K562 (cell line): Measurements from ENCODE around the gene L3MBTL3. TPM values are rescaled to one million over a fixed set of nuclear protein-coding genes. Genes with fewer than 3 reads are reported as not detected.

Experiments used
- ATAC-seq: fragments of 200-7000 bp; cut with Tn5 transposase; 3 replicates; pipeline ENCODE4 v1.9.1; 2020; ENCODE audit warnings: moderate library complexity
- BruUV-seq: library from RNA; stranded (reverse); fragments of 400-500 nt; replicated peaks from 2 replicates; lab custom pipeline; 2021; lab: Mats Ljungman, UMichigan
- CTCF ChIA-PET: fragments of 300-600 bp; formaldehyde crosslinking; extraction: SDS; loops from one replicate; lab custom pipeline; 2021; ENCODE audit warnings: low intra/inter-chr PET ratio; lab: Yijun Ruan, JAX
- POLR2A ChIA-PET: fragments of 300-600, 350-650 bp; sonication (Branson Sonifier 250); formaldehyde crosslinking; extraction: SDS; loops from one replicate; lab custom pipeline; 2021; ENCODE audit warnings: antibody characterized with exemption, inconsistent platforms; lab: Yijun Ruan, JAX
- DNase-seq, 4 experiments: peaks; one replicate each; pipeline versions ENCODE4 v3.0.0 to v3.0.0-alpha.2; 2011 to 2018; ENCODE audit warnings: low spot score in 3 of 4, mixed read lengths in 3 of 4; ENCODE audit errors: extremely low read depth in 1 of 4
- FAIRE-seq: peaks from 2 replicates; lab custom pipeline; 2011; peaks lifted over from hg19 to GRCh38; lab: Jason Lieb, UNC
- H2AFZ ChIP-seq: 2 replicates; pipeline ENCODE4 v1.6.0; 2011; ENCODE audit warnings: low read depth, low read length, control low read depth, inconsistent platforms
- H3K27ac ChIP-seq: fragments of 200-600 bp; 3 replicates; pipeline ENCODE4 v1.8.0; 2011; ENCODE audit warnings: low read depth, mild to moderate bottlenecking, control low read depth, inconsistent platforms, low read length, moderate library complexity, mixed read lengths; ENCODE audit errors: extremely low read depth
- H3K27me3 ChIP-seq, 2 experiments: fragments of 300-600 bp in 1 of 2; 2 replicates in 1 of 2; 3 replicates in 1 of 2; pipeline versions ENCODE4 v1.6.0 to v1.8.0; 2011; ENCODE audit warnings: inconsistent platforms in 2 of 2, low read length in 2 of 2, mild to moderate bottlenecking in 1 of 2, mixed read lengths in 1 of 2, moderate library complexity in 1 of 2; ENCODE audit not compliant: control insufficient read depth in 2 of 2, insufficient read depth in 2 of 2
- H3K36me3 ChIP-seq: fragments of 300-600 bp; 3 replicates; pipeline ENCODE4 v1.8.0; 2011; ENCODE audit warnings: mild to moderate bottlenecking, low read length, inconsistent platforms; ENCODE audit not compliant: control insufficient read depth, insufficient read depth
- H3K4me1 ChIP-seq, 2 experiments: fragments of 200-600 bp in 1 of 2; replicated peaks in 1 of 2; 2 replicates in 1 of 2; 3 replicates in 1 of 2; pipeline versions ENCODE4 v1.5.1 to v1.8.0; 2011; ENCODE audit warnings: inconsistent platforms in 2 of 2, low read length in 2 of 2, mild to moderate bottlenecking in 1 of 2, mixed read lengths in 1 of 2, moderate library complexity in 1 of 2; ENCODE audit not compliant: control insufficient read depth in 2 of 2, insufficient read depth in 2 of 2
- H3K4me2 ChIP-seq: 2 replicates; pipeline ENCODE4 v1.6.1; 2011; ENCODE audit warnings: low read length, control low read depth, inconsistent platforms, mixed read lengths; ENCODE audit not compliant: insufficient read depth
- H3K4me3 ChIP-seq: fragments of 200-600 bp; sonication (generic), shearing (Covaris generic); 2 replicates; pipeline ENCODE4 v1.5.1; 2016; ENCODE audit warnings: control low read depth, inconsistent platforms
- H3K79me2 ChIP-seq: fragments of 200-600 bp; 3 replicates; pipeline ENCODE4 v1.8.0; 2011; ENCODE audit warnings: low read length, inconsistent platforms; ENCODE audit not compliant: control insufficient read depth, insufficient read depth
- H3K9ac ChIP-seq, 2 experiments: 2 replicates each; pipeline versions ENCODE4 v1.6.0 to v1.6.1; 2011; ENCODE audit warnings: low read depth in 2 of 2, low read length in 2 of 2, control low read depth in 1 of 2, inconsistent platforms in 1 of 2, mild to moderate bottlenecking in 1 of 2, mixed read lengths in 1 of 2; ENCODE audit not compliant: insufficient read depth in 1 of 2
- H3K9me1 ChIP-seq: one replicate; pipeline ENCODE4 v1.6.0; 2011; ENCODE audit warnings: inconsistent platforms, mild to moderate bottlenecking, low read length, moderate library complexity; ENCODE audit not compliant: control insufficient read depth, insufficient read depth
- H3K9me3 ChIP-seq: replicated peaks from 2 replicates; pipeline ENCODE4 v1.5.1; 2011; ENCODE audit warnings: low read depth, low read length, inconsistent platforms; ENCODE audit not compliant: control insufficient read depth, insufficient read depth
- H4K20me1 ChIP-seq: replicated peaks from 2 replicates; pipeline ENCODE4 v1.6.1; 2011; ENCODE audit warnings: low read length, inconsistent platforms, mixed read lengths; ENCODE audit not compliant: control insufficient read depth, insufficient read depth
- ATF1 ChIP-seq, 2 experiments: fragments of 450-650 bp in 1 of 2; IDR thresholded peaks; 2 replicates each; pipeline ENCODE4 v1.6.1; 2016; ENCODE audit warnings: missing compliant biosample characterization in 1 of 2, missing genetic modification characterization in 1 of 2
- ESRRB ChIP-seq: fragments of 250-450 bp; sonication (Bioruptor Pico); IDR thresholded peaks from 2 replicates; pipeline ENCODE4 v1.5.0; 2020; ENCODE audit warnings: mild to moderate bottlenecking, moderate library complexity, borderline replicate concordance
- FOXP4 ChIP-seq: sonication (generic); formaldehyde crosslinking; IDR thresholded peaks from 2 replicates; pipeline ENCODE4 v1.8.0; 2022; ENCODE audit warnings: mild to moderate bottlenecking, missing genetic modification reagents, borderline replicate concordance
- FUS ChIP-seq: fragments of 200-400 bp; formaldehyde crosslinking; optimal IDR thresholded peaks from 2 replicates; pipeline ENCODE3; 2017; ENCODE audit warnings: low read depth, low read length
- GTF2B ChIP-seq: IDR thresholded peaks from 2 replicates; pipeline ENCODE4 v1.6.1; 2011; ENCODE audit not compliant: insufficient read length; ENCODE audit errors: extremely low read depth
- KLF6 ChIP-seq: fragments of 250-450 bp; sonication (Bioruptor Pico); IDR thresholded peaks from 2 replicates; pipeline ENCODE4 v1.4.0; 2020; ENCODE audit warnings: mild to moderate bottlenecking, moderate library complexity, borderline replicate concordance
- NKRF ChIP-seq: fragments of 450-650 bp; IDR thresholded peaks from 2 replicates; pipeline ENCODE4 v1.6.1; 2016; ENCODE audit warnings: borderline replicate concordance
- ZBTB1 ChIP-seq: sonication (generic); formaldehyde crosslinking; IDR thresholded peaks from 2 replicates; pipeline ENCODE4 v1.8.1; 2023; ENCODE audit warnings: missing genetic modification reagents, low read depth, mild to moderate bottlenecking, borderline replicate concordance
- ZMIZ1 ChIP-seq, 2 experiments: fragments of 150-350 bp in 1 of 2; IDR thresholded peaks; 2 replicates each; pipeline ENCODE4 v1.6.1; 2012 to 2016; ENCODE audit warnings: low read depth in 2 of 2, low read length in 2 of 2, mild to moderate bottlenecking in 1 of 2, moderate library complexity in 1 of 2
- ZNF274 ChIP-seq: IDR thresholded peaks from 2 replicates; pipeline ENCODE4 v1.6.1; 2011; ENCODE audit warnings: low read depth, mild to moderate bottlenecking, low read length, moderate library complexity, borderline replicate concordance
- ZNF408 ChIP-seq: fragments of 250-450 bp; sonication (Bioruptor Pico); IDR thresholded peaks from 2 replicates; pipeline ENCODE4 v1.4.0; 2020; ENCODE audit warnings: low read depth, mild to moderate bottlenecking, moderate library complexity
- ZSCAN29 ChIP-seq: fragments of 450-650 bp; IDR thresholded peaks from 2 replicates; pipeline ENCODE4 v1.6.1; 2017
- WGBS: fragments of 100-300 bp; shearing (Covaris generic); methylation state at CpG from one replicate; pipeline ENCODE4 v1.1.6; 2016; ENCODE audit warnings: low coverage, mixed read lengths; ENCODE audit not compliant: insufficient coverage; ENCODE audit errors: missing lambda C conversion rate; 5-methylcytosine and 5-hydroxymethylcytosine counted together
- in situ Hi-C: fragments of 300-500 bp; cut with MboI; formaldehyde crosslinking; loops from 4 replicates; pipeline ENCODE4 v1.15.0; 2018; ENCODE audit warnings: inconsistent platforms, mixed read lengths
- intact Hi-C: fragments of 100-400 bp; cut with micrococcal nuclease; formaldehyde crosslinking; loops from 2 replicates; pipeline ENCODE4 v1.14.2; 2022
- polyA plus RNA-seq, 8 experiments: library from polyadenylated mRNA; depleted of rRNA in 4 of 8; stranded (reverse) in 5 of 8; unstranded in 3 of 8; fragments of >200 nt; fragmentation: Nextera tagmentation in 2 of 8; fragmentation: Illumina TruSeq in 1 of 8; extraction: Ambion mirVana in 2 of 8; extraction: Trizol in 1 of 8; gene quantifications; 2 replicates each; pipeline versions ENCODE4 v1.2.1 to v1.2.3, GENCODE V29; 2011 to 2014; ENCODE audit warnings: inconsistent platforms in 1 of 8, missing spikeins in 1 of 8
- total RNA-seq, 7 experiments: library from RNA; depleted of rRNA in 6 of 7; stranded (reverse); fragments of >200 nt in 6 of 7; fragmentation: Illumina TruSeq in 2 of 7; extraction: Trizol in 2 of 7; gene quantifications; 2 replicates each; pipeline versions ENCODE4 v1.2.1 to v1.2.3, GENCODE V29; 2011 to 2021; ENCODE audit warnings: low replicate concordance in 1 of 7

L3MBTL3 gene
- total and polyA plus RNA-seq, 9 of the 15 experiments (the other 6 are each of a cell fraction or from before 2014, with no cell fraction given): 0.83 to 6.9 (median 5.4) TPM

- TF ChIP-seq GTF2B: no peak
- TF ChIP-seq ZNF274: no peak
- no peak for TF ChIP-seq FOXP4
- no peak for TF ChIP-seq FUS
- no peak for TF ChIP-seq ZSCAN29
- no peak for TF ChIP-seq ZNF408 (CRISPR knock-in tag)
- no peak for TF ChIP-seq ATF1 (CRISPR knock-in tag; IDR thresholded peaks at IDR 0.05)
- no peak for TF ChIP-seq ATF1 (tag; IDR thresholded peaks at IDR 0.05)
- TF ChIP-seq KLF6 (CRISPR knock-in tag): no peak
- TF ChIP-seq ZBTB1 (CRISPR knock-in tag): no peak
Observed at GRCh38 chr6:130098317-130098716, 79.9 kb downstream of the L3MBTL3 start (continued).

GRCh38 chr6:130099119-130099518 is 80.7 kb downstream of the L3MBTL3 start:
- DNase-seq (no peak), FAIRE-seq (no peak), ATAC-seq (no peak)
- Histone ChIP-seq H3K9ac (no peak overlapping the region), H3K27me3 (no peaks in the 10 kb centered on the region), H4K20me1 (no peaks in the 10 kb centered on the region), H3K9me3 (no peaks in the 10 kb centered on the region), H3K27ac (no peak overlapping the region), H2AFZ (no peak overlapping the region), H3K4me3 (no peak overlapping the region), H3K4me1 (no peaks in the 10 kb centered on the region), H3K9me1 (no peaks in the 10 kb centered on the region), H3K79me2 (no peaks in the 10 kb centered on the region), H3K36me3 (no peaks in the 10 kb centered on the region), H3K4me2 (no peak overlapping the region)
- no peak for TF ChIP-seq FUS
- no peak for TF ChIP-seq ESRRB
- TF ChIP-seq ZMIZ1 (IDR thresholded peaks at IDR 0.05; ENCODE audit: low read depth in 2 of 2, low read length in 2 of 2): no peak
- no peak for TF ChIP-seq NKRF
- intact Hi-C loops (no loop called here), in situ Hi-C loops (no loop called here)
- WGBS: 35% methylated on average over 3 of the region's 3 CpGs
- ChIA-PET CTCF (no interaction called here), POLR2A (no interaction called here)
- no TSS peak for BruUV-seq
